DND-41 (cell line): Measurements from ENCODE around the gene ADISSP.

Experiments
- ATAC-seq: fragments of 200-7000 bp; cut with Tn5 transposase; 3 replicates; pipeline ENCODE4 v1.9.1; 2021; ENCODE audit warnings: low read depth; ENCODE audit not compliant: insufficient read depth
- DNase-seq: peaks from one replicate; pipeline ENCODE4 v3.0.0-alpha.2; 2020
- H2AFZ ChIP-seq: 2 replicates; pipeline ENCODE4 v1.6.0; 2012; ENCODE audit warnings: low read depth, low read length
- H3K27ac ChIP-seq: 2 replicates; pipeline ENCODE4 v1.5.1; 2012; ENCODE audit warnings: low read length, inconsistent platforms
- H3K27me3 ChIP-seq: fragments of 200-600 bp; sonication (generic); 2 replicates; pipeline ENCODE4 v1.6.0; 2012; ENCODE audit warnings: low read length, mild to moderate bottlenecking, inconsistent platforms; ENCODE audit not compliant: insufficient read depth, poor library complexity
- H3K36me3 ChIP-seq: 2 replicates; pipeline ENCODE4 v1.5.1; 2012; ENCODE audit warnings: low read length, inconsistent platforms; ENCODE audit not compliant: insufficient read depth
- H3K4me1 ChIP-seq: 2 replicates; pipeline ENCODE4 v1.5.1; 2012; ENCODE audit warnings: mild to moderate bottlenecking, low read length; ENCODE audit not compliant: insufficient read depth
- H3K4me2 ChIP-seq: 2 replicates; pipeline ENCODE4 v1.6.0; 2012; ENCODE audit warnings: mild to moderate bottlenecking, moderate library complexity, low read length, inconsistent platforms; ENCODE audit not compliant: insufficient read depth
- H3K4me3 ChIP-seq, 2 experiments: fragments of 200-600 bp in 1 of 2; shearing (Covaris generic) in 1 of 2; 2 replicates each; pipeline ENCODE4 v1.5.1; 2012 to 2016; ENCODE audit warnings: inconsistent platforms in 2 of 2, low read length in 2 of 2, mild to moderate bottlenecking in 2 of 2, low read depth in 1 of 2, moderate library complexity in 1 of 2
- H3K79me2 ChIP-seq: 2 replicates; pipeline ENCODE4 v1.6.0; 2012; ENCODE audit warnings: low read length, inconsistent platforms; ENCODE audit not compliant: insufficient read depth
- H3K9ac ChIP-seq: 2 replicates; pipeline ENCODE4 v1.6.0; 2012; ENCODE audit warnings: low read depth, mild to moderate bottlenecking, inconsistent platforms, low read length, moderate library complexity
- H3K9me3 ChIP-seq: 2 replicates; pipeline ENCODE4 v1.5.1; 2012; ENCODE audit warnings: low read length, moderate library complexity, mild to moderate bottlenecking, inconsistent platforms; ENCODE audit not compliant: insufficient read depth, severe bottlenecking
- H4K20me1 ChIP-seq: 2 replicates; pipeline ENCODE4 v1.6.0; 2012; ENCODE audit warnings: low read length; ENCODE audit not compliant: insufficient read depth
- CTCF ChIP-seq: IDR thresholded peaks from 2 replicates; pipeline ENCODE4 v1.5.1; 2012; ENCODE audit warnings: borderline replicate concordance, low read length, moderate library complexity, mild to moderate bottlenecking; ENCODE audit not compliant: poor library complexity, severe bottlenecking; ENCODE audit errors: extremely low read depth
- EZH2 ChIP-seq: IDR thresholded peaks from 3 replicates; pipeline ENCODE4 v1.6.1; 2012; ENCODE audit warnings: borderline replicate concordance, low read depth, mild to moderate bottlenecking, moderate library complexity, low read length, inconsistent platforms; ENCODE audit not compliant: severe bottlenecking

ADISSP gene

DNA sequence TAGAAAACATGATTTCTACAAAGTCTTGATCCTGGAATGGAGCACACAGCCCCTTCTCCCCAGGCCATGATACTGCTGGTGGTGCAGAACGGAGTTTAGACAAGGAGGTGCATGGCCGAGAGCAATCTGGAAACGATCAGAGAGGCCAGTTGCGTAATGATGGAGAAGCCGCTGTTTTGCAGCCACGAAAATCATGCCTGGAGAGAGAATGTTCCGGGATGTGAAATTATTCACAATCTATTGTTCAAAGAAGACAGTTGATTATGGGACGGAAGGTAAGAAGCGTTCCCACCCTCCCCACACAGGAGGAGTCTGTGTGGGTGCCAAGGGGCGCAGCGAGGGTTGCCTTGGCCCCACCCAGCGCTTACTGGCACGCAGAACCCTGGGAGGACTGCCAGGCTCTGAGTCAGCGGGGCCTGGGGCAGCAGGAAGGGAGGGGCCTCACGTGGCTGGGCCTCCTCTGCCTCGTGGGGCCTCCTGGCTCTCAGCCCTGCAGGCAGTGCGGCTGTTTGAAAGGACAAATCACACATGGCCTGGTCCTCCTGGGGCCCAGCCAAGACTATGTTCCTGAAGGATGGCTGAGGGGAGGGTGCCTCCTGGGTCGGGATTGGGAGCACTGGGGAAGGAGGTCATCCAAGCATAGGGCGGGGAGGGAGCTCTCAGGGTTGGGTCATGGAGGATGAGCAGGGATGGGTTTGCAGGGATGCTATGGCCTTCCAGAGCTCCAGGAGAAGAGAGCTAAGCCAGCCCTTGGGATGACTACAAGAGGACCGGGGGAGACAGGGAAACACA lies 44.1 kb upstream of the ADISSP start:
- H2AFZ ChIP-seq, result peak overlapping the region; percentile 73

GRCh38 chr20:3808544-3808943 lies 41.0 kb upstream of the ADISSP start:
- Histone ChIP-seq H3K4me3 (no peak overlapping the region), H3K9ac (no peak overlapping the region), H3K9me3 (no peaks in the 10 kb centered on the region), H3K4me2 (no peak overlapping the region), H3K27me3 (no peaks in the 10 kb centered on the region), H3K79me2 (no peaks in the 10 kb centered on the region), H3K4me1 (peaks cover 25% of the 10 kb centered on the region), H3K27ac (no peak overlapping the region), H2AFZ (no peak overlapping the region), H4K20me1 (peaks cover 6% of the 10 kb centered on the region; the same call in 1 of the 2 replicates), H3K36me3 (peaks cover 27% of the 10 kb centered on the region)
- no peak for TF ChIP-seq EZH2
- TF ChIP-seq CTCF, result no peak
- no peak for DNase-seq
- ATAC-seq, result no peak

More for the DNA sequence above, 44.1 kb upstream of the ADISSP start:
- Histone ChIP-seq H4K20me1 (no peaks in the 10 kb centered on the region), H3K27me3 (no peaks in the 10 kb centered on the region), H3K9ac (peak overlapping the region; percentile 59), H3K4me1 (peaks cover 43% of the 10 kb centered on the region), H3K79me2 (no peaks in the 10 kb centered on the region), H3K36me3 (no peaks in the 10 kb centered on the region), H3K4me2 (peak overlapping the region; percentile 67), H3K9me3 (no peaks in the 10 kb centered on the region), H3K27ac (peak overlapping the region; percentile 91), H3K4me3 (peak overlapping the region; percentile 14 to 54; a peak in 3 of 4 replicates)
- ATAC-seq (peak; percentile 93), DNase-seq (peak; percentile 96)
- TF ChIP-seq EZH2 (no peak), CTCF (no peak)

DNA sequence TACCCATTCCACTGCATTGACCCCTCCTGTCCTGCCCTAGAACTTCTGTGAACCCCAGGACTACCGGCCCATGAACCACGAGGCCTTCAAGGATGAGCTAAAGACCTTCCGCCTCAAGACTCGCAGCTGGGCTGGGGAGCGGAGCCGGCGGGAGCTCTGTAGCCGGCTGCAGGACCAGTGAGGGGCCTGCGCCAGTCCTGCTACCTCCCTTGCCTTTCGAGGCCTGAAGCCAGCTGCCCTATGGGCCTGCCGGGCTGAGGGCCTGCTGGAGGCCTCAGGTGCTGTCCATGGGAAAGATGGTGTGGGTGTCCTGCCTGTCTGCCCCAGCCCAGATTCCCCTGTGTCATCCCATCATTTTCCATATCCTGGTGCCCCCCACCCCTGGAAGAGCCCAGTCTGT lies 37.2 kb upstream of the ADISSP start:
- peaks cover 65% of the 10 kb centered on the region for H3K36me3 ChIP-seq
- H3K9me3 ChIP-seq, result no peaks in the 10 kb centered on the region
- H3K4me1 ChIP-seq, result peaks cover 8% of the 10 kb centered on the region
- no peak overlapping the region for H3K9ac ChIP-seq
- peaks cover 8% of the 10 kb centered on the region for H3K79me2 ChIP-seq
- H3K4me3 ChIP-seq, result no peak overlapping the region
- no peak for ATAC-seq
- no peaks in the 10 kb centered on the region for H3K27me3 ChIP-seq
- TF ChIP-seq CTCF (no peak), EZH2 (no peak)
- peaks cover 21% of the 10 kb centered on the region for H4K20me1 ChIP-seq
- DNase-seq, result no peak
- no peak overlapping the region for H2AFZ ChIP-seq
- H3K4me2 ChIP-seq, result no peak overlapping the region
- no peak overlapping the region for H3K27ac ChIP-seq
